Neural cell (in vitro differentiated cells): ENCODE data around the gene HMCN2. TPM values are rescaled to one million over a fixed set of nuclear protein-coding genes. Genes with fewer than 3 reads are reported as not detected.

ENCODE experiments used
- H2AFZ ChIP-seq: fragments of 200-600, 300-800 bp; sonication (generic), shearing (Covaris generic); 2 replicates; pipeline ENCODE4 v1.6.0; 2014; ENCODE audit warnings: low read depth, mild to moderate bottlenecking, antibody characterized with exemption, low read length, moderate library complexity
- H3F3A ChIP-seq: fragments of 200-600 bp; shearing (Covaris generic); 2 replicates; pipeline ENCODE4 v1.6.1; 2016; ENCODE audit warnings: mild to moderate bottlenecking, moderate library complexity, mixed read lengths, antibody characterized with exemption, low read length; ENCODE audit not compliant: insufficient read depth, poor library complexity, severe bottlenecking
- H3K27ac ChIP-seq: fragments of 200-600, 300-800 bp; sonication (generic), shearing (Covaris generic); 2 replicates; pipeline ENCODE4 v1.5.1; 2014; ENCODE audit warnings: mild to moderate bottlenecking, low read length, moderate library complexity
- H3K27me3 ChIP-seq: fragments of 300-800, 200-600 bp; sonication (generic), shearing (Covaris generic); 2 replicates; pipeline ENCODE4 v1.6.0; 2014; ENCODE audit warnings: mild to moderate bottlenecking, low read depth, low read length, moderate library complexity; ENCODE audit not compliant: insufficient read depth
- H3K36me3 ChIP-seq: fragments of 300-800, 200-600 bp; sonication (generic), shearing (Covaris generic); 2 replicates; pipeline ENCODE4 v1.5.1; 2014; ENCODE audit warnings: mild to moderate bottlenecking, antibody characterized with exemption, low read length, moderate library complexity; ENCODE audit not compliant: insufficient read depth
- H3K4me2 ChIP-seq: fragments of 300-800, 200-600 bp; sonication (generic), shearing (Covaris generic); 2 replicates; pipeline ENCODE4 v1.6.0; 2014; ENCODE audit warnings: mild to moderate bottlenecking, low read length
- H3K4me3 ChIP-seq: fragments of 300-800, 200-600 bp; sonication (generic), shearing (Covaris generic); 2 replicates; pipeline ENCODE4 v1.5.1; 2014; ENCODE audit warnings: mild to moderate bottlenecking, low read length, moderate library complexity
- H3K79me2 ChIP-seq: fragments of 200-600 bp; shearing (Covaris generic); replicated peaks from 2 replicates; pipeline ENCODE4 v1.6.0; 2014; ENCODE audit warnings: mild to moderate bottlenecking, low read length, moderate library complexity; ENCODE audit not compliant: insufficient read depth
- H3K9ac ChIP-seq: fragments of 300-800, 200-600 bp; sonication (generic), shearing (Covaris generic); 2 replicates; pipeline ENCODE4 v1.6.1; 2016; ENCODE audit warnings: mild to moderate bottlenecking, low read length, mixed read lengths
- H3K9me2 ChIP-seq: fragments of 200-600 bp; shearing (Covaris generic); 2 replicates; pipeline ENCODE4 v1.6.1; 2016; ENCODE audit warnings: mild to moderate bottlenecking, low read length, mixed read lengths; ENCODE audit not compliant: insufficient read depth
- H3K9me3 ChIP-seq: fragments of 200-600, 300-800 bp; sonication (generic), shearing (Covaris generic); 2 replicates; pipeline ENCODE4 v1.6.1; 2016; ENCODE audit warnings: mild to moderate bottlenecking, mixed run types, low read length, moderate library complexity, mixed read lengths
- H4K20me1 ChIP-seq: fragments of 200-600 bp; shearing (Covaris generic); 2 replicates; pipeline ENCODE4 v1.6.1; 2016; ENCODE audit warnings: mild to moderate bottlenecking, mixed run types; ENCODE audit not compliant: insufficient read depth
- CTCF ChIP-seq: fragments of 450-650 bp; IDR thresholded peaks from 2 replicates; pipeline ENCODE4 v1.5.1; 2014; ENCODE audit warnings: antibody characterized with exemption, mild to moderate bottlenecking, moderate library complexity; ENCODE audit not compliant: poor library complexity, severe bottlenecking
- EP300 ChIP-seq: fragments of 450-650 bp; conservative IDR thresholded peaks from 2 replicates; pipeline ENCODE4 v1.6.1; 2014; ENCODE audit warnings: antibody characterized with exemption, mild to moderate bottlenecking, moderate library complexity; ENCODE audit not compliant: poor library complexity, severe bottlenecking
- EZH2 ChIP-seq: fragments of 200-600, 300-800 bp; shearing (Covaris generic), sonication (generic); IDR thresholded peaks from 2 replicates; pipeline ENCODE4 v1.6.1; 2014; ENCODE audit warnings: antibody characterized with exemption, low read length, borderline replicate concordance, mild to moderate bottlenecking; ENCODE audit not compliant: insufficient read depth, poor library complexity, severe bottlenecking
- MXI1 ChIP-seq: fragments of 450-650 bp; conservative IDR thresholded peaks from 2 replicates; pipeline ENCODE4 v1.6.1; 2014; ENCODE audit warnings: antibody characterized with exemption, mild to moderate bottlenecking; ENCODE audit not compliant: poor library complexity, severe bottlenecking
- POLR2AphosphoS5 ChIP-seq: IDR thresholded peaks from 2 replicates; pipeline ENCODE4 v1.6.1; 2012
- RAD21 ChIP-seq: fragments of 450-650 bp; conservative IDR thresholded peaks from 2 replicates; pipeline ENCODE4 v1.6.1; 2014; ENCODE audit warnings: antibody characterized with exemption, mild to moderate bottlenecking, moderate library complexity
- REST ChIP-seq: IDR thresholded peaks from 2 replicates; pipeline ENCODE4 v1.6.1; 2012; ENCODE audit warnings: borderline replicate concordance
- SMC3 ChIP-seq: fragments of 450-650 bp; conservative IDR thresholded peaks from 2 replicates; pipeline ENCODE4 v1.6.1; 2014; ENCODE audit warnings: antibody characterized with exemption, mild to moderate bottlenecking, moderate library complexity; ENCODE audit not compliant: poor library complexity
- TAF1 ChIP-seq: IDR thresholded peaks from 2 replicates; pipeline ENCODE4 v1.6.1; 2012; ENCODE audit warnings: low read depth
- polyA plus RNA-seq: library from polyadenylated mRNA; depleted of rRNA; stranded (reverse); fragments of >200 nt; gene quantifications from 2 replicates; pipeline ENCODE4 v1.2.3, GENCODE V29; 2014

HMCN2 gene
- polyA plus RNA-seq, 1 donor from 2014 or later: 1.7 TPM

GRCh38 chr9:130414910-130415746, 149.6 kb downstream of the HMCN2 start:
- Histone ChIP-seq H3K9ac (no peak overlapping the region), H4K20me1 (no peaks in the 10 kb centered on the region), H3K9me3 (no peaks in the 10 kb centered on the region), H3F3A (no peaks in the 10 kb centered on the region), H3K36me3 (no peaks in the 10 kb centered on the region), H3K27ac (no peak overlapping the region), H3K4me2 (no peak overlapping the region), H3K79me2 (no peaks in the 10 kb centered on the region), H3K9me2 (no peaks in the 10 kb centered on the region), H2AFZ (no peak overlapping the region), H3K27me3 (no peaks in the 10 kb centered on the region), H3K4me3 (no peak overlapping the region)
- no peak for TF ChIP-seq MXI1
- TF ChIP-seq SMC3: no peak
- TF ChIP-seq CTCF: no peak
- no peak for TF ChIP-seq REST
- TF ChIP-seq EZH2: no peak
- TF ChIP-seq RAD21: no peak
- no peak for TF ChIP-seq EP300
- no peak for TF ChIP-seq TAF1
- TF ChIP-seq POLR2AphosphoS5: no peak

DNA sequence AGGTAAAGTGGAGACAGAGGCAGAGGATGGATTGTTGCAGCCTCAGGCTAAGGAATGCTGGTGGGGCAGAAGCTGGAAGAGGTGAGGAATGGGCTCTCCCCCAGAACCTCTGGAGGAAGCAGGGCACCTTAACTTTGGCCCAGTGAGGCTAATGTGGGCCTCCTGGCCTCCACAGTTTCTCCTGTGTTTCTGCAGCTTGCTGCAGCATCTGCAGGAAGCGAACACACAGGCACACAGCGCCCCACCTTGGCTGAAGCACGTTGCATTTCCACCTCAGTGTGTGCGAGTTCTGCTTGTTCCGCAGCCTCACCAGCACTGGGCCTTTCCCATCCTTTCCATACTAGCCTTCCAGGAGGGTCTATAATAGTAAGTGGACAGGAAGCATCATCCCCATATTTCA, 152.0 kb downstream of the HMCN2 start:
- Histone ChIP-seq H3F3A (no peaks in the 10 kb centered on the region), H2AFZ (no peak overlapping the region), H3K27me3 (no peaks in the 10 kb centered on the region), H4K20me1 (no peaks in the 10 kb centered on the region), H3K36me3 (no peaks in the 10 kb centered on the region), H3K9me2 (no peaks in the 10 kb centered on the region), H3K4me2 (no peak overlapping the region), H3K79me2 (no peaks in the 10 kb centered on the region), H3K9ac (no peak overlapping the region), H3K4me3 (no peak overlapping the region), H3K27ac (no peak overlapping the region), H3K9me3 (no peaks in the 10 kb centered on the region)
- TF ChIP-seq CTCF (no peak), MXI1 (no peak), TAF1 (no peak), RAD21 (no peak), EP300 (no peak), EZH2 (no peak), SMC3 (no peak), POLR2AphosphoS5 (no peak), REST (no peak)
